BE2C (cell line): ENCODE measurements around the gene DYNLL1.
A peak's percentile ranks its signal among the peaks of the same experiment; 100 is the strongest.

Experiments used
- DNase-seq: peaks from one replicate; pipeline ENCODE4 v3.0.0-alpha.2; 2020
- H3K27me3 ChIP-seq: fragments of 250-450 bp; sonication (Bioruptor Pico); 2 replicates; pipeline ENCODE4 v1.5.1; 2020; ENCODE audit warnings: mild to moderate bottlenecking
- H3K36me3 ChIP-seq: fragments of 250-450 bp; sonication (Bioruptor Pico); 2 replicates; pipeline ENCODE4 v1.5.1; 2020; ENCODE audit warnings: mild to moderate bottlenecking
- H3K4me1 ChIP-seq: fragments of 250-450 bp; sonication (Bioruptor Pico); 2 replicates; pipeline ENCODE4 v1.5.1; 2020
- H3K4me3 ChIP-seq: 2 replicates; pipeline ENCODE4 v1.5.1; 2011; ENCODE audit warnings: low read depth, low read length
- H3K9me3 ChIP-seq: fragments of 250-450 bp; sonication (Bioruptor Pico); 2 replicates; pipeline ENCODE4 v1.5.1; 2020
- TF ChIP-seq, protein P1 (sequence below): IDR thresholded peaks from 2 replicates; pipeline ENCODE4 v1.5.1; 2012; ENCODE audit warnings: mild to moderate bottlenecking, low read depth, low read length

The DYNLL1 gene

DNA sequence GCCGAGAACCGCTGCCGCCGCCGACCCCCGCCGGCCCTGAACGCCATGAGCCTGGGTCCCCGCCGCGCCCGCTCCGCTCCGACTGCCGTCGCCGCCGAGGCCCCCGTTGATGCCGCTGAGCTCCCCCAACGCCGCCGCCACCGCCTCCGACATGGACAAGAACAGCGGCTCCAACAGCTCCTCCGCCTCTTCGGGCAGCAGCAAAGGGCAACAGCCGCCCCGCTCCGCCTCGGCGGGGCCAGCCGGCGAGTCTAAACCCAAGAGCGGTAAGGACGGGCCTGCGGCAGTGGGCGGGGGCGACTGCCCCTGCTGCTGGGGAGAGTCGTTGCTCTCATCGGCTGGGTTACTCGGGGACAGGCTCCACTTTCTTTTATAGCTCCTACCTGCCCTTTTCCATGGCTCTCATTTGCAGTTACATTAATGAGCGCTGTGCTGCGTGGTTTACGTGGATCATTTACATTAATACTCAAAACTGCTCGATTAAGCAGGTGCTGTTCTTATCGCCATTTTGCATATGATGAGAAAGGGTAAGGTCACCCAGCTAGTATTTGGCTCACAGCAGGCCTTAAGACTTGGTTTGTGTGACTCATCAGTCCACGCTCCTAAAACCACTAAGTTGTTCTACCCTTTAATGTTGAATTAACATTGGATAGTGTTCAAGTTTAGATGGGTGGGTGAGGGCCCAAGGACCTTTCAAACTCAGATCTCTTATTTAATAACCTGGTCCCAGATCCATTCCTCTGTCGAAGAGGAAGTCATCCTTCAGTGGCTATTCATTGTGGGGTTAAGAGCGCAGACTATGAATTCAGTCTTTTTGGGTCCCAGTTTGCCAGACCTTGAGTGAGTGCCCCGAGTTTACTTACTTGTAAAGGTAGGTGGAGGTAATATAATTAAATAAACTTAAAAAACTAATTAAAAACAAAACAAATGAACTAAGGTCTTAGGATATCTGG is 39.1 kb downstream of the DYNLL1 start:
- peaks cover 14% of the 10 kb centered on the region for H3K36me3 ChIP-seq
- H3K9me3 ChIP-seq: no peaks in the 10 kb centered on the region
- TF ChIP-seq, protein P1, sequence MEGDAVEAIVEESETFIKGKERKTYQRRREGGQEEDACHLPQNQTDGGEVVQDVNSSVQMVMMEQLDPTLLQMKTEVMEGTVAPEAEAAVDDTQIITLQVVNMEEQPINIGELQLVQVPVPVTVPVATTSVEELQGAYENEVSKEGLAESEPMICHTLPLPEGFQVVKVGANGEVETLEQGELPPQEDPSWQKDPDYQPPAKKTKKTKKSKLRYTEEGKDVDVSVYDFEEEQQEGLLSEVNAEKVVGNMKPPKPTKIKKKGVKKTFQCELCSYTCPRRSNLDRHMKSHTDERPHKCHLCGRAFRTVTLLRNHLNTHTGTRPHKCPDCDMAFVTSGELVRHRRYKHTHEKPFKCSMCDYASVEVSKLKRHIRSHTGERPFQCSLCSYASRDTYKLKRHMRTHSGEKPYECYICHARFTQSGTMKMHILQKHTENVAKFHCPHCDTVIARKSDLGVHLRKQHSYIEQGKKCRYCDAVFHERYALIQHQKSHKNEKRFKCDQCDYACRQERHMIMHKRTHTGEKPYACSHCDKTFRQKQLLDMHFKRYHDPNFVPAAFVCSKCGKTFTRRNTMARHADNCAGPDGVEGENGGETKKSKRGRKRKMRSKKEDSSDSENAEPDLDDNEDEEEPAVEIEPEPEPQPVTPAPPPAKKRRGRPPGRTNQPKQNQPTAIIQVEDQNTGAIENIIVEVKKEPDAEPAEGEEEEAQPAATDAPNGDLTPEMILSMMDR: 0 out of 2 replicates have a peak, but pooled peaks have one; percentile 7
- peak overlapping the region; percentile 97 for H3K4me3 ChIP-seq
- H3K4me1 ChIP-seq: no peaks in the 10 kb centered on the region; the same call in 1 of the 2 replicates
- H3K27me3 ChIP-seq: no peaks in the 10 kb centered on the region
- DNase-seq: peak; percentile 74

DNA sequence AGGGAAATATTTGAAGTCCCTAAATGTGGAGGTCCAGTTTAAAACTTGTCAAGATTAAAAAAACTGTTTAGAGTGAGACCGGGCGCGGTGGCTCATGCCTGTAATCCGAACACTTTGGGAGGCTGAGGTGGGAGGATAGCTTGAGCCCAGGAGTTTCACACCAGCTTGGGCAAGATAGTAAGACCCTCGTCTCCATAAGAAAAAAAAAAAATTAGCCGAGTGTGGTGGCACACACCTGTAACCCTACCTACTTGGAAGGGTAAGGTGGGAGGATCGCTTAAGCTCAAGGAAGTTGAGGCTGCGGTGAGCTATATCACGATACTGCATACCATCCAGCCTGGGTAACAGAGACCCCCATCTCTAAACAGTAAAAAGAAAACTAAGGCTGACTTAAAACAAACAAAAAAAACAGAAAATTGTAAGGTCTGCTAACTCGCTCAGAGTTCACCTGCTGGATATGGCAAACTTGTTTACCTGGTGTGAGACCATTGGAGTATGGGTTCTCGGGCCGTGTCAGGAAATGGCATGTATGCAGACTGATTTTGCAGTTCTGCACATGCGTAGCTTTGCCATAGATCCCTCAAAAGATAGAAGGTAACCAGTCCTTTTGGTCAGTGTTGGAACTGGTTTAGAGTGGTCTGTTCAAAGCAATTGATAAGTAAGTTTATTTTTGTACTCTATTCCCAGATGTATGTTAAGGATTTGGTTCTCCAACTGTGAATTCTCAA is 40.3 kb downstream of the DYNLL1 start:
- no peaks in the 10 kb centered on the region for H3K9me3 ChIP-seq
- no peak for DNase-seq
- TF ChIP-seq, protein P1: no peak
- H3K4me3 ChIP-seq: peak overlapping the region; percentile 97
- H3K36me3 ChIP-seq: peaks cover 22% of the 10 kb centered on the region
- no peaks in the 10 kb centered on the region for H3K27me3 ChIP-seq
- no peaks in the 10 kb centered on the region; the same call in 1 of the 2 replicates for H3K4me1 ChIP-seq

DNA sequence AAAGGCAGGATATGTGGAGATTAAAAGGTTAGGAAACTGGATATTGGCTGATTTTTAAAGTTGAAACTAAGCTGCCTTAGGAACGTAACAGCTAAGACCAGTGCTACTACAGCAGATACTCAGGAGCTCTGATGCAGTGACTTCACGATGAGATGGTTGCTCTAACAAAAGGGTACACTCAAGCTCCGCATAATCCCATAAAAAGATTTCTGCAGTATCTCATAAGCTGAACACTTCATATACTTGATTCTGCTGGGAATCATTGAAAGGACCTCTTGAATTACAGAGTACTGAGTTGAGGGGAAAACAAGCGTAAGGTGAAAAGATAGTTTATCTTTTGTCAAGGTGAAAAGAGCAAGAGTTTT is 41.9 kb downstream of the DYNLL1 start:
- no peaks in the 10 kb centered on the region; the same call in 1 of the 2 replicates for H3K4me1 ChIP-seq
- no peak overlapping the region for H3K4me3 ChIP-seq
- no peaks in the 10 kb centered on the region for H3K9me3 ChIP-seq
- DNase-seq: no peak
- TF ChIP-seq, protein P1: no peak
- H3K36me3 ChIP-seq: peaks cover 22% of the 10 kb centered on the region
- H3K27me3 ChIP-seq: no peaks in the 10 kb centered on the region

DNA sequence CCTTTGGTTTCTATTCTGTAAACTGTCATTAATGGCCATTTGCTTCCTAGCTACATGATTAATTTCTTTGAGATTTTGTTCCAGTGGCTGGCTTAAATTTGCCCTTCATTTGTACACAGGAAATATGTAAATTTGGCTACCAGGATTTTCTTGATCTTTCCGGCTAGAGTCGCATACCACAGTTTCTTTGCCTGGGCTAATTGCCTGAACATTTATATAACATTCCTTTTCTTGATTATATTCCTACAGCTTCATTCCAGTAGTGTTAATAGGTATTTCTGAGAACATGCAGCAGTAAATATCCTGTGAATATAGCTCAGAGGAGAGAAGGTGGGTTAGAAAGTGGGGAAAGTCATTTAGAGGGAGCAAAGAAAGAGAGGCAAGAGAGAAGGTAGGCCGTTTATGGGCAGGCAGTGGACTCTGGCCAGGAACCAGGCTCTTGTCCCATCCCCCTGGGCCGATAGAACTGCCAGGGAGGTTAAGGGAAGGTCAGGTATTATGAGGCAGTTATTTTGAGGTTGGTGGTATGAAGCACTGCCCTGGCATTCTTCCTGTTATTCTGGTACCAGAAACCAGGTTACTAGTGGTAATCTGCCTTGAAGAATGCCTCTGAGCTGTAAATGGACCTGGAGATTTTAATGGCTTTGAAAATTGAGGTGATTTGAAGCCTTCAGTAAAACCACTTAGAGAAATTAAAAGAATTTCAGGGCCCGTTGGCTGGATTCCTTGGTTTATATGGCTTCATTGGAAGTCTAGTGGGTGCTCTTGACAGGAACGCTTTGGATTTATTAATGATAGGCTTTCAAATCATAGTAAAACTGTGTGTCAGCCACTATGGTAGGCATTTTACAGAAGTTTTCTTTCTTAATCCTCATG is 42.6 kb downstream of the DYNLL1 start:
- Histone ChIP-seq H3K4me1 (no peaks in the 10 kb centered on the region; the same call in 1 of the 2 replicates), H3K9me3 (no peaks in the 10 kb centered on the region), H3K36me3 (peaks cover 22% of the 10 kb centered on the region), H3K4me3 (no peak overlapping the region), H3K27me3 (no peaks in the 10 kb centered on the region)
- TF ChIP-seq, protein P1: no peak
- DNase-seq: no peak

DNA sequence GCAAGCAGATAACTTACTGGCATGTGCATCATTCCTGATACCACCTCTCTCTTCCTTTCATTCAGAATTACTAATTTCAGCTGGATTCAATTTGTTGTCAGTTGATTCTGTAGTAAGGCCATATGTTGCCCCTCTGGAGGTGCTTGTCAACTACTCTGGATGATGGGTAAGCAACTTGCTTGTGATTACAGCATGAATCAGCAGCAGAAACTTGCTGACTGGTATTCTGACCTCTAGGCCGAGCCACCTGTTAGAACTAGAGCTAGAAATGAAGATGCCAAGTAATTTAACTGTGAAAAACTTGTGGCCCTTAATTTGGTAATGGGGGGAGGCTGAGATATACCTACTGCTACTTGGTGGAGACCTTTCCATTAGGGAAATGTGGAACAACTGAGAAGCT is 43.4 kb downstream of the DYNLL1 start:
- Histone ChIP-seq H3K4me3 (no peak overlapping the region), H3K4me1 (no peaks in the 10 kb centered on the region; the same call in 1 of the 2 replicates), H3K27me3 (no peaks in the 10 kb centered on the region), H3K36me3 (peaks cover 22% of the 10 kb centered on the region), H3K9me3 (no peaks in the 10 kb centered on the region)
- DNase-seq: no peak
- TF ChIP-seq, protein P1: no peak
